HepG2 (cell line): ENCODE data around the gene SHISAL1. TPM values are rescaled to one million over a fixed set of nuclear protein-coding genes. Genes with fewer than 3 reads are reported as not detected.

Source experiments
- ATAC-seq: fragments of 200-7000 bp; cut with Tn5 transposase; 3 replicates; pipeline ENCODE4 v1.9.1; 2020; ENCODE audit warnings: mild to moderate bottlenecking, moderate library complexity
- BruUV-seq: library from RNA; stranded (reverse); fragments of 400-500 nt; replicated peaks from 2 replicates; lab custom pipeline; 2021; lab: Mats Ljungman, UMichigan
- CTCF ChIA-PET: fragments of 300-600 bp; formaldehyde crosslinking; extraction: SDS; loops from one replicate; lab custom pipeline; 2021; ENCODE audit warnings: low total read pairs, inconsistent platforms, low intra/inter-chr PET ratio; lab: Yijun Ruan, JAX
- POLR2A ChIA-PET: fragments of 350-600 bp; sonication (Branson Sonifier 250); formaldehyde crosslinking; loops from one replicate; lab custom pipeline; 2020; ENCODE audit warnings: antibody characterized with exemption, inconsistent platforms; lab: Yijun Ruan, JAX
- DNase-seq: peaks from one replicate; pipeline ENCODE4 v3.0.0-alpha.2; 2015; ENCODE audit warnings: low spot score
- FAIRE-seq: peaks from 3 replicates; lab custom pipeline; 2011; peaks lifted over from hg19 to GRCh38; lab: Jason Lieb, UNC
- H2AFZ ChIP-seq: one replicate; pipeline ENCODE4 v1.6.1; 2011; ENCODE audit warnings: low read length, inconsistent platforms
- H3K27ac ChIP-seq: fragments of 300-600 bp; 3 replicates; pipeline ENCODE4 v1.8.0; 2011; ENCODE audit warnings: mixed run types, mild to moderate bottlenecking, mixed read lengths, low read length, inconsistent platforms; ENCODE audit not compliant: insufficient read depth; ENCODE audit errors: extremely low read length
- H3K27me3 ChIP-seq, 2 experiments: fragments of 200-600 bp in 1 of 2; 2 replicates in 1 of 2; 3 replicates in 1 of 2; pipeline versions ENCODE4 v1.6.0 to v1.8.0; 2011; ENCODE audit warnings: low read length in 2 of 2, mild to moderate bottlenecking in 2 of 2, moderate library complexity in 2 of 2, inconsistent platforms in 1 of 2; ENCODE audit not compliant: insufficient read depth in 2 of 2, control insufficient read depth in 1 of 2
- H3K36me3 ChIP-seq, 2 experiments: fragments of 200-600 bp in 1 of 2; replicated peaks in 1 of 2; 2 replicates in 1 of 2; 3 replicates in 1 of 2; pipeline versions ENCODE4 v1.5.1 to v1.8.0; 2011; ENCODE audit warnings: low read length in 2 of 2, inconsistent platforms in 1 of 2; ENCODE audit not compliant: insufficient read depth in 2 of 2, control insufficient read depth in 1 of 2
- H3K4me1 ChIP-seq: 2 replicates; pipeline ENCODE4 v1.5.1; 2012; ENCODE audit warnings: low read length, inconsistent platforms; ENCODE audit not compliant: insufficient read depth
- H3K4me2 ChIP-seq: 2 replicates; pipeline ENCODE4 v1.6.0; 2011; ENCODE audit warnings: low read depth, low read length, inconsistent platforms
- H3K4me3 ChIP-seq, 3 experiments: fragments of 200-600 bp in 1 of 3; sonication (generic), shearing (Covaris generic) in 1 of 3; replicated peaks in 1 of 3; 2 replicates each; pipeline ENCODE4 v1.5.1; 2011 to 2016; ENCODE audit warnings: low read length in 3 of 3, inconsistent platforms in 2 of 3, low read depth in 2 of 3, mild to moderate bottlenecking in 2 of 3, control low read depth in 1 of 3, mixed read lengths in 1 of 3; ENCODE audit not compliant: insufficient read depth in 1 of 3
- H3K79me2 ChIP-seq: one replicate; pipeline ENCODE4 v1.6.1; 2011; ENCODE audit warnings: low read length, inconsistent platforms; ENCODE audit not compliant: insufficient read depth
- H3K9ac ChIP-seq: 2 replicates; pipeline ENCODE4 v1.6.0; 2011; ENCODE audit warnings: mild to moderate bottlenecking, low read depth, low read length, inconsistent platforms; ENCODE audit not compliant: insufficient read depth
- H3K9me3 ChIP-seq: 2 replicates; pipeline ENCODE4 v1.5.1; 2012; ENCODE audit warnings: mild to moderate bottlenecking, low read length
- H4K20me1 ChIP-seq: 2 replicates; pipeline ENCODE4 v1.6.0; 2011; ENCODE audit warnings: inconsistent platforms, mild to moderate bottlenecking, low read length, moderate library complexity; ENCODE audit not compliant: insufficient read depth
- BCLAF1 ChIP-seq: fragments of 450-650 bp; IDR thresholded peaks from 2 replicates; pipeline ENCODE4 v1.6.1; 2017; ENCODE audit warnings: mild to moderate bottlenecking
- CENPT ChIP-seq: sonication (generic); formaldehyde crosslinking; IDR thresholded peaks from 2 replicates; pipeline ENCODE4 v1.8.0; 2022; ENCODE audit warnings: low read depth, mild to moderate bottlenecking, moderate library complexity, missing genetic modification reagents
- CREB1 ChIP-seq, 2 experiments: fragments of 450-650 bp in 1 of 2; IDR thresholded peaks; 2 replicates each; pipeline ENCODE4 v1.6.1; 2016 to 2017; ENCODE audit warnings: control low read depth in 1 of 2, mild to moderate bottlenecking in 1 of 2, missing compliant biosample characterization in 1 of 2, missing genetic modification characterization in 1 of 2
- SNAPC5 ChIP-seq: sonication (generic); formaldehyde crosslinking; IDR thresholded peaks from 2 replicates; pipeline ENCODE4 v1.8.1; 2023; ENCODE audit warnings: mild to moderate bottlenecking, missing genetic modification reagents, borderline replicate concordance
- SP4 ChIP-seq: sonication (generic); formaldehyde crosslinking; IDR thresholded peaks from 2 replicates; pipeline ENCODE4 v1.8.1; 2023; ENCODE audit warnings: mild to moderate bottlenecking, missing genetic modification reagents
- ZNF251 ChIP-seq: sonication (generic); formaldehyde crosslinking; IDR thresholded peaks from 2 replicates; pipeline ENCODE4 v1.9.0; 2021; ENCODE audit warnings: mild to moderate bottlenecking, missing genetic modification reagents
- ZNF451 ChIP-seq: sonication (generic); formaldehyde crosslinking; IDR thresholded peaks from 2 replicates; pipeline ENCODE4 v1.5.0; 2020; ENCODE audit warnings: mild to moderate bottlenecking, missing genetic modification reagents
- WGBS: methylation state at CpG from one replicate; pipeline ENCODE4 v1.1.6; 2017; ENCODE audit warnings: low lambda C conversion rate; 5-methylcytosine and 5-hydroxymethylcytosine counted together
- in situ Hi-C: cut with HindIII; loops from 2 replicates; pipeline ENCODE4 v1.10.0; 2017; ENCODE audit warnings: low pct_unique_long_range_greater_than_20kb; ENCODE audit not compliant: extremely low pct_ligation_motif_present
- intact Hi-C: fragments of 100-400 bp; cut with micrococcal nuclease; formaldehyde crosslinking; loops from one replicate; pipeline ENCODE4 v1.10.0; 2022; ENCODE audit not compliant: unreplicated experiment
- polyA plus RNA-seq, 8 experiments: library from polyadenylated mRNA; depleted of rRNA in 3 of 8; stranded (reverse) in 7 of 8; unstranded in 1 of 8; fragments of >200 nt; fragmentation: Illumina TruSeq in 4 of 8; extraction: Trizol in 4 of 8; gene quantifications; 2 replicates each; pipeline versions ENCODE4 v1.2.1 to v1.2.3, GENCODE V29; 2011 to 2016; ENCODE audit warnings: low read depth in 4 of 8, missing spikeins in 1 of 8, mixed read lengths in 1 of 8; ENCODE audit not compliant: insufficient read depth in 1 of 8
- total RNA-seq, 5 experiments: library from RNA; depleted of rRNA; stranded (reverse); fragments of >200 nt; fragmentation: Illumina TruSeq; extraction: Trizol; gene quantifications; 2 replicates each; pipeline ENCODE4 v1.2.3, GENCODE V29; 2016; ENCODE audit warnings: low read depth in 1 of 5

Gene SHISAL1
- total and polyA plus RNA-seq, 2 of the 13 experiments (the other 11 are each of a cell fraction or from before 2014, with no cell fraction given), result not detected

- intact Hi-C loops, result no loop called here
- no peaks in the 10 kb centered on the region for H3K36me3 ChIP-seq
- no peak for TF ChIP-seq BCLAF1
- TF ChIP-seq CREB1 (IDR thresholded peaks at IDR 0.05), result no peak
- no peak for TF ChIP-seq CREB1 (CRISPR knock-in tag; IDR thresholded peaks at IDR 0.05)
- TF ChIP-seq ZNF251, result no peak
- no peak for TF ChIP-seq ZNF451 (CRISPR knock-in tag)
- TF ChIP-seq CENPT (CRISPR knock-in tag), result no peak
- TF ChIP-seq SP4 (CRISPR knock-in tag), result no peak
- TF ChIP-seq SNAPC5 (CRISPR knock-in tag), result no peak
- H3K4me2 ChIP-seq, result no peak overlapping the region
- in situ Hi-C loops, result no loop called here
- no peak overlapping the region for H3K9ac ChIP-seq
- H3K27me3 ChIP-seq, result peaks cover 4 to 41% of the 10 kb centered on the region in 2 experiments; a peak in 3 of 5 replicates
- DNase-seq (no peak), FAIRE-seq (no peak), ATAC-seq (peak; percentile 36; the same call in 2 of the 3 replicates)
- no peaks in the 10 kb centered on the region for H4K20me1 ChIP-seq
- H3K9me3 ChIP-seq, result no peaks in the 10 kb centered on the region
- H3K4me1 ChIP-seq, result no peaks in the 10 kb centered on the region
- ChIA-PET CTCF (no interaction called here), POLR2A (no interaction called here)
- H3K79me2 ChIP-seq, result no peaks in the 10 kb centered on the region
- WGBS, result 20% methylated on average over 7 of the region's 21 CpGs
- BruUV-seq, result no TSS peak
- H2AFZ ChIP-seq, result no peak overlapping the region
- no peak overlapping the region for H3K4me3 ChIP-seq
- H3K27ac ChIP-seq, result no peak overlapping the region
Observed at GRCh38 chr22:44336962-44337677, 24.4 kb upstream of the SHISAL1 start.
